NCI-H1436 (cell line): ENCODE measurements around the gene PCDH9.

Experiments used
- DNase-seq: peaks from one replicate; lab custom pipeline; 2025; lab: John Stamatoyannopoulos, UW

The PCDH9 gene

DNA sequence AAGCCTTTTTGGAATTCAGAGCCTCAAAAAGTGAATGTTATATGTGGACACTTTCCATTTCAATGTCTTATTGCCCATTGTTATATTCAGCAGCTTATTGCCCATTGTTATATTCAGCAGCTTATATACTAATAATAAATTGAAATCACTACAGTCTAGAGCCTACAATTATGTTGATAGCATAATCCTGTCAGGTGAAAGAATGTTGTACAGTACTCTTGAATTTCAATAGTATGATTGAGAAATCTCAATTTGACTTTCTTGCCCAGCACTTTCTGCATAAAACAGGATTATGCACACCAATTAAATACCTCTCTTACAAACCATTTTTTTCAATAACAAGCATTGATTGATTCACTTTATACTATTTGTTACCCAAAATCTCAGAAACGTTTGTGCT is 260.8 kb downstream of the PCDH9 start:
- no peak for DNase-seq

DNA sequence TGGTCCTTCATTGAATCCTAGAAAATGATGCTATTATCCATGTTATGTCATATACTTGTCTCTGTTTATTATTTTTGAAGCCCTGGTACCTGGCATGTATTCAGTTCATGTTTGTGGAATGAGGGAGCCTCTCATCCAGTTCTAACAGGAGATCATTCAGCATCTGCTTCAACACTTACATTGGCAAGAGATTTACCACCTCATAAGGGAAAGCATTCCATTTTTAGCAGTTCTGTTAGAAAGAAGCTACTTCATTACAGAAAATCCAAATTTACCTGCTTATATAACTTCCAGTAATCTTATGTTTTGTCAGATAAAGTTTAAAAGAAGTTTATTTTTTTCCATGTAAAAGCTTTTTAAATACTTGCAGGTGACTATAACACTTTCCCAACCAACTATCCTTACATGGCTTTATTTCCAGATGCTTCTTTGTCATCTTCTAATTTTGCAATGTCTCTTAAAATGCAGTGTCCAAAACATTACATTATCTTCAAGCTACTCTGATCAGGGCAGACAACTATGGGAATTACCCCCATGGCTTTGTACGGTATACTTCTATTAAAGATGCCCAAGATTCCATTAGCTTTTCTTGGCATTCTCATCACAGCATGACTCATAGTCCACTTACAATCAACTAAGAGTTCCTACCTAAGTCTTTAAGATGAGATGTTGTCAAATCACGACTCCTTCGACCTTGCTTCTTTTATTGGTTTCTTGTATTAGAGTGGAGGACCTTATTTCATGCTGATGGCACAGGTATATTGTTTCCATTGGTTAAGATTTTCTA is 262.1 kb downstream of the PCDH9 start:
- no peak for DNase-seq

DNA sequence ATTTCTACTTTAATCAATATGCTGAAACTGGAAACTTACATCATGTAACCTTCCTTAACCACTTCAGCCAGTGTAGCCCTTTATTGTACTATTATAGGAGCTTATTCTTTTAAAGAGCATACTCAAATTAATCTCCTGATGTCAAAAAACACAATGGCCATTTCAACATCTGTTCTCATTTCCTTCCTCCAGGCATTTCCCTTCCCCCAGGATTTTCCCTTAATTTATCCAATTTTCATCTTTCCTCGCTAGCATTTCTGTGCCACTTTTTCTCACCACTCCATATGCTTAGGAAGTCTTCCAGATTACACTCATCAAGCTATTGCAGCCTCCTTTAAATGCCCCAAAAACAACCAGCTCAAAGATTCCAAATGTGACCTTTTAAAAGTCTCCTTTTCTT is 265.0 kb downstream of the PCDH9 start:
- DNase-seq = no peak

DNA sequence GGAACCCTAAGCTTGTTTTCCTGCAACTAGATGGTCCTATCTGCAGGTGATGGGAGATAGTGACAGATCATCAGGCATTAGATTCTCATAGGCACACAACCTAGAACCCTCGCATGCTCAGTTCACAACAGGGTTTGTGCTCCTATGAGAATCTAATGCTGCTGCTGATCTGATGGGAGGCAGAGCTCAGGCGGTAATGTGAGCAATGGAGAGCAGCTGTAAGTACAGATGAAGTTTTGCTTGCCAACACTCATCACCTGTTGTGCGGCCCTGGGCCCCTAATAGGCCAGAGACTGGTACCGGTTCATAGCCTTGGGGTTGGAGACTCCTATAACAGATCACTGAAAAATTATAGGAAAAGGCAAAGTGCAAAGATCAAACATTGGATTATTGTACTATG is 267.2 kb downstream of the PCDH9 start:
- no peak for DNase-seq

DNA sequence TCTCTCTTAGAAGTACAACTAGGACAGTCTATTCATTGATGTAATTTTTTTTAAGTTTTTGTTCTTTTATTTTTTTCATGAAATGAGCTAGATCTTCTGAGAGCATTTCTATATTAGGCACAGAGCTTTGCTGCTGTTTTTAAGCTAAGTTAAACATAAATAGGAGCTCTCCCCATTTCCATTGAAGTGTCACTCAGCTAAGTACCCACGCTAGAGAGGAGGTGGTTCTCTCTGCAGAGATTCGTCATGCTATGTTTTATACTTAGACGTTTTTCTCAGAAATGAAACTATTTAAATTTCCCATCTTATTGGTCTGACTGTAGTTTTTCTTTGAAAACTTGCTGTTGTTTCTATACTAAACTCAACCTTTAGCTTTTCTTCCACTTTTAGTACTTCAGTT is 271.5 kb downstream of the PCDH9 start:
- DNase-seq = no peak

DNA sequence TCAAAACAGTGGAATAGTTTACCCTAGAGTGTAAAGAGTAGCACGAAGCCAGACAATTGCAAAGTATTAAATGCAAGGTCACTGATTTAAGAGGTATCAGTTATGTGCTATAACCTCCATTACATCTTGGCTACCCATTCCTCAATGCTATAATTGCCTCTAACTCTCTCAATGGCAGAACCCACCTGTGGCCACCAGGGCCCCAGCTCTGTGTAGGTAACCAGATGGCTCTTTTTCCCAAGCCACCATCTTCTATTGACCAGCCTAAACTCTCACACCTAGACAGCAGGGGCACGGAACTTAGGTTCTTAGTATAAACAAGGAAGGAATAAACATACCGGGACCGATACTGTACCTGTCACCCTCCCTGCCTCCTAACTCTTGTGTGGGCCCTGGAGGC is 277.6 kb downstream of the PCDH9 start:
- no peak for DNase-seq

DNA sequence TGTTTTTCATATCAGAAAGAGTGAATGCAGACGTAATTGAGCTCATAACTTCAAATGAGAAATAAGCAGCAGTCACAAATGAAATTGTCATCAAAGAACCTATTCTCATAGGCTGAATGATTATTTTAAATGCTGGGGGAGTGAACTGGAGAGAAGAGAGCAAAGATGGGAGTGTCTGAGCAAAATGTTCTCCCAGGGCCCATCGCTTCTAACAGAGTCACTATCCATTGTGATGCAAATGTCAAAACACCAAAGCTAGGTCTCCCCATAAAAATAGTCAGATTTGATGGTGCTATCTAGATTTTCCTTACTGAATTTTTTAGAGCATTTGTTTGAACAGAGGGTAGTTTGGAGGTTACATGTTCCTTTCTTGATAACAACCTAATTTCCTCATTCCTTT is 278.7 kb downstream of the PCDH9 start:
- DNase-seq = no peak

DNA sequence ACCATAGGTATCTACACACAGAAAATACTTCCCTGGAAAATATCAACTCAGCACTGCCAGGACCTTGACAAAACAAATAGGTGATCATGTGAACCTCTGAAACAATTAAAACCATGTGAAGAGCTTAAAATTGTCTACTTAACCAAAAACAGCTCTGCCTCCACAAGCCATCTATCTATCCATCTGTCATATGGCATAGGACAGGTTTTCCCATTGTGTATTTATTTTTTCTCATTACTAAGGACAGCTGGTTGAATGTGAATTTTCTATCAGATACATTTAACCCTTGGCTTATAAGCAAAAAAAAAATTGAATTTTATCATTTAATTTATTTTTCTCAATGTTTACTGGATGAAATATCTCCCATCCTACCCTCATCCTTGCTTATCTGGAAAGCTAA is 279.5 kb downstream of the PCDH9 start:
- DNase-seq = no peak

DNA sequence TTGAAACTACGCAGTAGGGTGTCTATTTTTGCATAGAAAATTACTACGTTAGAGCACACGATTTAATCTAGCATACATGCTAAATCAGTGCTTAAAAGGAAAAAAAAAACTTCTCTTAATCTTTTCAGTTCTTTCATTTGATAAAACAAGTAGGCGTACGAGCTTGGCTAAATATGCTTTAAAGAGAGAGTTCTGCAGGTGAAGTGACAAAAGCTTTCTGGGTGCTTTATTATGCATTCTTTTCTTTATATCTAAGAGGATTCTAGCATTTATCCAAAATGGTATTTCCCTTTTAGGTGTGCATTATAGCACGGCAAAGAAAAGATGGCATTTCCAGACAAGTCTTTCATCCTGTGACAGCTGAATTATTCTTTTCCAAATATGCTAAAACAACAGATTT is 281.2 kb downstream of the PCDH9 start:
- DNase-seq = no peak

DNA sequence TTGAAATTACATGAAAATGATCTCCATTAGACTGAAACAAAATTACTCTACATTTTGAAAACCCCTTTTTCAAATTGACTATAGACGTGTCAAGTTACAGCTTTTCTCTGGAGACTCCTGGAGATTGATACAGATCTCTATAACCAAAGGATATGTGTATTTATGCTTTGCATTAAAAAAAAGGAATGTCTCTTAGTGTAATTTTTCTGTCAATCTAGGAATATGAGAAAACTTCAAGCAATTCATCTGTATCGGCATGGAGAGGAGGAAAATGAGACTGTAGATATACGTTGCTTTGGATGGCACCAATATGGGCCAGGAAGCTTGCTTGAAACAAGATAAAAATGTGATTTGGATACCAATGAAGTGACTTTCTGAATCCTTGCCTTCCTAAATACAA is 286.6 kb downstream of the PCDH9 start:
- no peak for DNase-seq

DNA sequence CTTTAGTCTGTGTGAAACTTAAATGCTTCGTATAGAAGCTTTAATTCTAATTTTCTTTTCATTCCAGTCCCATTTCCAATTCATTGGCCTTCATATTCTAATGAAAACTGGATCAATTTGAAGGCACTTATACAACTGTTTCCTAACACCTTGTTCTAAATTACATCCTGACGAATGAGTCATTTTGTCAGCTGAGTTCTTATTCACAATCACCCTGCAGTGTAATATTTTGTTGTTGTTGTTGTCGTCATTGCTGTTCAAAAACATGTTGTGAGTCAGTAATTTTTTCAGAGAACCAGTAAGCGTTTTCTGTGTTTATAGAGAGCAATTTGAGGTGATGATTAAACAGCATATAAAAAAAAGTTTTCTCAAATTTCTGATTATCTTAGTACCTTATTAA is 290.0 kb downstream of the PCDH9 start:
- no peak for DNase-seq

DNA sequence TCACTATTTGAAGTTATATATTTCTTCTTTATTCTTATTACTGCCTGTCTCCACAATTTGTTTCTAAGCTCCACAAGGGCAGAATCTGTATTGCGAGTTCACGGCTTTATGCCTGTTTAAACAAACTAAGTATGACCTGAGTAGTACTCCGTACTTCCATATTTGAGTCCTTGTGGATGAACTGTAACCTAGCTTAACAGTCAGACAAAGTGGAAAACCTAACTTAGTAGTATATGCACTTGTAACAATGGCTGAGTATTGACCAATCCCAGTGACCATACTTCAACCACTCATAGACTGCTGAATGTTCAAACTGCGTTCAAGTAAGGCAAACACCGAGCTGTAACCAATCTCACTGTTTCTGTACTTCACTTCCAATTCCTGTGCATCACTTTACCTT is 292.7 kb downstream of the PCDH9 start:
- no peak for DNase-seq

DNA sequence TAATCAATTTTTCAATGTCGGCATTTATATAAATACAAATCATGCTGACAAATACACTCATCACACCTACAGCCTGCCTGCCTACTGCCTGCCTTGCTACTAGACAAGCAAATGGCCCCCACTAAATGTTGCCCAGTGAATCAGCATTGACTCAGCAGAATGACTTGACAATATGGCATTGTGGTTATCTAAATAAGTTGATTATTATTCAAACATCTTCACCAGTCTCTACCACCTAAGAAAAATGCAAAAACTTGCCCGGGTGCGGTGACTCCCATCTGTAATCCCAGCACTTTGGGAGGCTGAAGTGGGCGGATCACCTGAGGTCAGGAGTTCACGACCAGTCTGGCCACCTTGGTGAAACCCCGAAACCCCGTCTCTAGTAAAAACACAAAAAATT is 296.1 kb downstream of the PCDH9 start:
- DNase-seq = no peak

DNA sequence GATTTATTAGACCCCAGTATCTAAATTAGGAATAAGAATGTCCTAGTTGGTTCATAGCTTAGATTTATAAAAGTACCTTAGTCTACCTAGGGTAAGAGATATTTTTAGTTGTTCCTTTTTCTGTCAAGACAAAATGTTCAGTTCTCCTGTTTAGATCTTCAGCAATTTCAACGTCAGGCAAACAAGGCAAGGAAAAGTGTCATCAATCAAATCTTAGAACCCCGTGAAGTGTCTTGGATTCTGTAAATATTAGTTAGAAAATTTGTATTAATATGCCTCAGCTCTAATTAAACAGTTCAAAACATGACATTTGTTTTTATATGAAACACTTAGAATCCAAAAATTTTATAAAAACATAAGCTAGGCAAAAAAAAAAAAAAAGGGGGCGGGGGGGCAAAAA is 296.6 kb downstream of the PCDH9 start:
- DNase-seq = no peak

DNA sequence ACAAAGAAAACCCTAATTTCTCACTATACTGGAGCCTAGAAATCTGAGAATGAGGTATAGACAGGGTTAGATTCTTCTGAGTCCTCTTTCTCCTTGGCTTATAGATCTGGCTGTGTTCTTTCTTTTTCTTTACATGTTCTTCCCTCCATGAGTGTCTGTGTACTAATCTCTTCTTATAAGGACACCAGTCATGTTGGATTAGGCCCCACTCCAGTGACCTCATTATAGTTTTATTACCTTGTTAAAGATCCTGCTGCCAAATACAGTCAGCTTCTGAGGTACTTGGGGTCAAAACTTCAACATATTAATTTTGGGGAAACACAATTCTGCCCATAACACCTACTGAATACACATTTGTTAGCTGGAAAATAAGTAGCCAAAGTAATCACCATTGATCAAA is 302.6 kb downstream of the PCDH9 start:
- DNase-seq = no peak

DNA sequence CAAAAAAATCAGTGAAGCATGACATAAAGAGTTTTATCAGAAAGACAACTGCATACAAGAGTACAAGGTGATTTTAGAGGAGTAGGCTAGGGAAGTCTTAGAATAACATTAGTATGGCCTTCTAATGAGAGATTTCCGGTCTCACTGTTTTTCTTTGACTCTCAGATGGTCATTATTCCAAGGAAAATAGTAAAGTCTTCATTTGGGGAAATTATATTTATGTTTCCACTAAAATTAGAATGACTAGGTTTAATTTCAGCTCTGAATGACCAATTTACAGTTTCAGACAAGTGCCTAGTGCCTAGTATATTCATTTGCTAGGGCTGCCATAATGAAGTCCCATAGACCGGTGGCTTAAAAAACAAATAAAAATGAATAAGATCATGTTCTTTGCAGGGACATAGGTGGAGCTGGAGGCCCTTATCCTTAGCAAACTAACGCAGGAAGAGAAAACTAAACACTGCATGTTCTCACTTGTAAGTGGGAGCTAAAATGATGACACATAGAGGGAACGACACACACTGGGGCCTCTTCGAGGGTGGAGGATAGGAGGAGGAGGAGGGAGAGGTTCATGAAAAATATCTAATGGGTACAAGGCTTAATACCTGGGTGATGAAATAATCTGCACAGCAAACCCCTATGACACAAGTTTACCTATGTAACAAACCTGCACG is 303.1 kb downstream of the PCDH9 start:
- DNase-seq = no peak

DNA sequence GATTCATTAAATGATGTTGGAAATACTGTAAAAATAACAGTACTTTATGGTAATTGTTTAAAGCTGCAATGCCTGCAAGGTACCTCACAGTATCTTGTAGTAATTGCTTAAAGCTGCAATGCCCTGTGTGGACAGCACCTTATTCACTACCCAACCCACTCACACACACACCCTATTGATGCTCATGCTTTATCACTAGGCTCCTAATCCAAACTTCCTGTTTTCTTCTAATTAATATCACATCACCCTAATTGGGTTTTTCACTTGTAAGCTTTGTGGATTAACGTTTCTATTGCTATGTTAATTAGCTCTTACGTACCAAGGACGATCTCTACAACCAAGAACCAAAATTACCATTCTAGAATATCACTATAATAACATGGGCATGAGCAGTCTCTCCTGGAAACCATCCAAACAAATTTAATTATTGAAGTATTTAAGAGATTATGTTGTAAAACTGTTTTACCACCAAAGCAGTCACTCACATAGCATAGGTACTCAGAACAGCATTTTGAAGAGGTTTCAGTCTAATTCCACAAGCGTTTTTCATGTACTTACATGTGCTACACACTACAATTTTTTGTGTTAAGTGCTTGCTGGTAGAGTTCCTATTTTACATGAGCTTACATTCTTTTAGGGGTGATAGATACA is 303.8 kb downstream of the PCDH9 start:
- no peak for DNase-seq

DNA sequence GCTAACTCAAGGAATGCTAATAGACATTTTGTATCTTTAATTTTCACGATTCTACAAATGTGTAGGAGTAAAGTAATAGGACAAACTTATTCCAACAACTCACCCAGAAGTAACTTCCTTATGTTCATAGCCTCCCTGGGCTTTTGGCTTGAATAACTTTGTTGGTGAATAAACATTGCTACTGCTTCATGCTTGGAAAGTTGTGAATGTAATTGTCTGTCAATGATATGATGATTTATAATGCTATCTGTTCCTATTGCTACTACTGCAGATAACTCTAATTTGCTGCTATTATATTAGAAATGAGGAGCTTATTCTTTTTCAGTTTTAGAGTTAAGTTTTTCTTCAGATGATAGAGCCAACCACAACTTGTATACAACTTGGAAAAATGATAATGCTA is 307.7 kb downstream of the PCDH9 start:
- no peak for DNase-seq

DNA sequence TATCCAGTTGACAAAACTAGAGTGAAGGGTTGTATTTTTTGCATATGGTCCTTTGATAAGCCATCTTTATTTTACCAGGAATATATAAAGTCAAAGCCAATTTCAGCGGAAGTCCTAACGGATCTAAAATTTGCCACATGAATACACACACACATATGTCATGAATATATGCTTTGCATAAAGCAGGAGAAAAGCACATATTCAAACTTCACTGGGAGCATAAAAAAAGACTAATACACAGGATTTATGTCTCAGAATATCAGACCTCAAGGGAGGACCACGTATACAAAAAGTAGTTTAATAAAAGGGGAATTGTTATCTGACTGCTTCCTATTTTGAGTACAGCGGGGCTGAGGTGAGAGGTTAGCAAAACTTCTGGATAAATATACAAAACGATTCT is 308.7 kb downstream of the PCDH9 start:
- no peak for DNase-seq

DNA sequence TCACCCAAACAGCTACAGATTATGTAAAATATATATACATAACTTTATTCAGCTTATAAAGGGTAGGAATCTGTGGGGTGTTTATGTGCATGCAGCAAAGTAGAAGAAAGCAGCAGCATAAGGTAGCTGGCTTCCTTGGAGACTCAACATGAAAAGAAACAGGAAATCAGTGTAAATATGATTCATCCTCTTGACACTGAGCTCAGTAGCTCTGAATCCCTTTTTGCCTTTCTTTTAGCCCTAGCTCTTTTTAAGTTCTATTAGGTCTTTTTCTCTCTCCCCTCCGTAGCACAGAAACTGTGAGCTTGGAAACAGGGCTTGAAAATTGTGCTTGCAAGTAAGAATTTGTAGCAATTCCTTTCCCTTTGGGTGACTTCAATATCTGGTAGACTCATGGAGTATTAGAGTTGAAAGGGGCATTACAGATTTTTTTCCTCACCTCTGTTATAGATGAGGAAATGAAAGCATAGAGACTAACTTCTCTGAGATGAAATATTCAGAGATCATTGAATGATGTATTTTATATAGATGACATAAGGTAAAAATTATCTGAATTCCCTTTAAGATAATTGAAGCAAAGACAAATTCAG is 314.4 kb downstream of the PCDH9 start:
- DNase-seq = no peak

DNA sequence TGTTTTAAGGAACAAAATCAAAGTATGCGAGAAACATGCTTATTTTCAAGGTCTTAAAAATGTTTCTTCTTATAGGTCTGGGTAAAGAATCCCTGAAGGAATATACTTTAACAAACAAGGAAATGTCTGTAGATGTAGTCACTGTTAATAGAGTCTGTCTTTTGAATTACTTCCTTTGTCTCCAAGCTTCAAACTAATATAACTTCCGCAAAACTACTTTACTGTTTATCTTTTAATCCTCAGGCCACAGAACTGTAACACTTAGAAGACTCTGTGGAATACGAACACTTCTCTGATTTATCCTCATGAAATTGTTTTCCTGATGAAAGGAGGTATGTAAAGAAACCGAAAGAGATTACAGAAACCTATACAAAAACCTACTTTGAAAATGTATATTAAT is 316.0 kb downstream of the PCDH9 start:
- no peak for DNase-seq

DNA sequence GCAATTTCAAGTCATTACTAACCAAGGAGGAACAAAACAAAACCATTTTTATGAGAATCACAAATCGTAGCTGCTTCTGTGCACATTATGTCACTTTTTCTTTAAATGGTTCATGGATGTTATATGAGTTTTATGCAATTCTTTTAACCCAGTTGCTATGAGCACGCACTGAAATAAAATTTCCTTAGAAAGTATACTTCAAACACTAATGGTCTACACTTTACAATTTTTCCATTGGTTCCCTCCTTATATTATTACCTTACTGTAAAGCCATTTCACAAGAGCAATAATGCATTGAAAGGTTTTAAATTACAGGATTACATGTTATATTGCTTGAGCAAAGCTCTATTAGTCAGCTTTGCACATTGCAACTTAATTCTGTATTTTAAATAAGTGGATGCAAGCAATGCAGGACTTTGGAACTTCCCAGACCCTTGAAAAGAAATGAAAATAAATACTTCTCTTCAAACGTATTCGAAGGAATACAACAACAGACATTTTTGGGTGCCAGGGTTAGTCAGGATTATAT is 318.7 kb downstream of the PCDH9 start:
- no peak for DNase-seq

DNA sequence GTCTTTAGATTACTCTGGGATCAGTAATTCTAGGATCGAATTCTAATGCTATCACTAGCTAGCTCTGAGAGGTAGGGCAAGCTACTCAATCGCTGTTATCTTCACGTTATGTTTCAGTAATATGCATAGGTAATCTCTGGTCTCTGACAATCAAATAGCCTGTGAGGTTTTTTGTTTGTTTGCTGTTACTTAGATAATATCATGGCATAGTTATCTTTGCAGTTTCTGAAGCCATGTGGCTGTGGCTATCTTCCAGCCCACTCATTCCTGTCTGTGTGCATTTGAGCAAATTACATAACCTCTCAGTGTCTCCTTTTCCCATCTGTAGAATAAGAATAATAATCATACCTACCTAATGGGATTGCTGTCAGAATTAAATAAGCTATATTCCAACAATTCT is 330.2 kb downstream of the PCDH9 start:
- DNase-seq = no peak
